CD14-positive monocyte (primary cell): ENCODE results near the gene GRB7. TPM values are rescaled to one million over a fixed set of nuclear protein-coding genes. Genes with fewer than 3 reads are reported as not detected.

Experiments
- DNase-seq, 3 donors: peaks; one replicate each; pipeline ENCODE4 v3.0.0-alpha.2; 2011 to 2022
- H2AFZ ChIP-seq: 2 replicates; pipeline ENCODE4 v1.6.0; 2012; ENCODE audit warnings: mild to moderate bottlenecking, low read depth, low read length, inconsistent platforms; ENCODE audit not compliant: insufficient read depth, poor library complexity, severe bottlenecking
- H3K27ac ChIP-seq, 2 donors: 1 replicate in 1 of 2; 2 replicates in 1 of 2; pipeline ENCODE4 v1.5.1; 2012 to 2013; ENCODE audit warnings: low read length in 2 of 2, control low read depth in 1 of 2, inconsistent platforms in 1 of 2, low read depth in 1 of 2, mild to moderate bottlenecking in 1 of 2
- H3K27me3 ChIP-seq, 2 donors: one replicate each; pipeline versions ENCODE4 v1.6.0 to v1.6.1; 2011 to 2013; ENCODE audit warnings: low read length in 2 of 2; ENCODE audit not compliant: control insufficient read depth in 2 of 2, insufficient read depth in 2 of 2
- H3K36me3 ChIP-seq, 2 donors: replicated peaks in 1 of 2; 1 replicate in 1 of 2; 2 replicates in 1 of 2; pipeline versions ENCODE4 v1.5.1 to v1.6.1; 2012 to 2013; ENCODE audit warnings: low read length in 2 of 2, control low read depth in 1 of 2, inconsistent platforms in 1 of 2, mild to moderate bottlenecking in 1 of 2; ENCODE audit not compliant: insufficient read depth in 2 of 2, control insufficient read depth in 1 of 2
- H3K4me1 ChIP-seq, 2 donors: 1 replicate in 1 of 2; 2 replicates in 1 of 2; pipeline versions ENCODE4 v1.5.1 to v1.6.1; 2012 to 2013; ENCODE audit warnings: low read length in 2 of 2, control low read depth in 1 of 2, inconsistent platforms in 1 of 2, mild to moderate bottlenecking in 1 of 2, moderate library complexity in 1 of 2; ENCODE audit not compliant: insufficient read depth in 2 of 2, control insufficient read depth in 1 of 2
- H3K4me2 ChIP-seq: replicated peaks from 2 replicates; pipeline ENCODE3; 2012; ENCODE audit warnings: low read length, moderate library complexity, mild to moderate bottlenecking; ENCODE audit not compliant: poor library complexity, severe bottlenecking; ENCODE audit errors: extremely low read depth
- H3K4me3 ChIP-seq, 3 experiments: fragments of 200-600 bp in 1 of 3; sonication (generic) in 1 of 3; replicated peaks in 1 of 3; 1 replicate in 2 of 3; 2 replicates in 1 of 3; pipeline ENCODE4 v1.5.1; 2011 to 2013; ENCODE audit warnings: low read length in 3 of 3, mild to moderate bottlenecking in 3 of 3, control low read depth in 2 of 3, low read depth in 2 of 3, inconsistent platforms in 1 of 3, moderate library complexity in 1 of 3
- H3K79me2 ChIP-seq: 2 replicates; pipeline ENCODE4 v1.6.0; 2012; ENCODE audit warnings: mild to moderate bottlenecking, control low read depth, inconsistent platforms, low read length, moderate library complexity; ENCODE audit not compliant: insufficient read depth
- H3K9ac ChIP-seq: 2 replicates; pipeline ENCODE4 v1.6.0; 2017; ENCODE audit warnings: low read length, mild to moderate bottlenecking; ENCODE audit not compliant: insufficient read depth, poor library complexity, severe bottlenecking
- H3K9me3 ChIP-seq, 2 donors: replicated peaks in 1 of 2; 1 replicate in 1 of 2; 2 replicates in 1 of 2; pipeline versions ENCODE4 v1.5.1 to v1.6.1; 2012 to 2013; ENCODE audit warnings: low read length in 2 of 2, control low read depth in 1 of 2; ENCODE audit not compliant: control insufficient read depth in 1 of 2, insufficient read depth in 1 of 2
- H4K20me1 ChIP-seq: 2 replicates; pipeline ENCODE4 v1.6.0; 2012; ENCODE audit warnings: mild to moderate bottlenecking, low read length, control low read depth, moderate library complexity; ENCODE audit not compliant: insufficient read depth
- H3K27ac Mint-ChIP-seq, 7 donors: one replicate each; pipeline ENCODE4 v1.8.0; 2020; ENCODE audit warnings: mild to moderate bottlenecking in 7 of 7, mixed read lengths in 7 of 7, moderate library complexity in 6 of 7, inconsistent platforms in 2 of 7
- H3K27me3 Mint-ChIP-seq, 3 donors: one replicate each; pipeline ENCODE4 v1.8.0; 2021 to 2022; ENCODE audit warnings: low read depth in 3 of 3, mild to moderate bottlenecking in 3 of 3, mixed read lengths in 3 of 3, moderate library complexity in 3 of 3, inconsistent platforms in 1 of 3
- H3K36me3 Mint-ChIP-seq, 2 donors: one replicate each; pipeline ENCODE4 v1.8.0; 2020; ENCODE audit warnings: mixed read lengths in 2 of 2, inconsistent platforms in 1 of 2, mild to moderate bottlenecking in 1 of 2
- H3K4me1 Mint-ChIP-seq: one replicate; pipeline ENCODE4 v1.8.0; 2020; ENCODE audit warnings: mild to moderate bottlenecking, mixed read lengths
- H3K4me3 Mint-ChIP-seq, 2 donors: one replicate each; pipeline ENCODE4 v1.8.0; 2020; ENCODE audit warnings: mild to moderate bottlenecking in 2 of 2, mixed read lengths in 2 of 2, moderate library complexity in 1 of 2
- H3K9me3 Mint-ChIP-seq, 7 donors: one replicate each; pipeline ENCODE4 v1.8.0; 2020 to 2022; ENCODE audit warnings: mixed read lengths in 7 of 7, mild to moderate bottlenecking in 6 of 7, moderate library complexity in 6 of 7, inconsistent platforms in 2 of 7
- WGBS: methylation state at CpG from one replicate; pipeline ENCODE4 v1.1.5; 2013; ENCODE audit warnings: missing lambda C conversion rate; ENCODE audit not compliant: insufficient coverage; 5-methylcytosine and 5-hydroxymethylcytosine counted together
- intact Hi-C, 2 donors: fragments of 100-400 bp; cut with micrococcal nuclease; formaldehyde crosslinking; loops; one replicate each; pipeline versions ENCODE4 v1.15.0 to v1.15.1; 2023
- polyA plus RNA-seq, 3 donors: library from polyadenylated mRNA; depleted of rRNA in 1 of 3; unstranded in 2 of 3; stranded (reverse) in 1 of 3; fragments of 300-500 nt in 2 of 3; fragments of >200 nt in 1 of 3; fragmentation: Illumina TruSeq in 2 of 3; gene quantifications; 1 replicate in 2 of 3; 2 replicates in 1 of 3; pipeline ENCODE4 v1.2.3, GENCODE V29; 2012 to 2021
- TF ChIP-seq, protein P1 (sequence below): fragments of 200-600 bp; IDR thresholded peaks from one replicate; pipeline ENCODE4 v1.8.0; 2022; ENCODE audit warnings: antibody characterized with exemption, mild to moderate bottlenecking

The GRB7 gene
- polyA plus RNA-seq, 3 donors, result not detected

DNA sequence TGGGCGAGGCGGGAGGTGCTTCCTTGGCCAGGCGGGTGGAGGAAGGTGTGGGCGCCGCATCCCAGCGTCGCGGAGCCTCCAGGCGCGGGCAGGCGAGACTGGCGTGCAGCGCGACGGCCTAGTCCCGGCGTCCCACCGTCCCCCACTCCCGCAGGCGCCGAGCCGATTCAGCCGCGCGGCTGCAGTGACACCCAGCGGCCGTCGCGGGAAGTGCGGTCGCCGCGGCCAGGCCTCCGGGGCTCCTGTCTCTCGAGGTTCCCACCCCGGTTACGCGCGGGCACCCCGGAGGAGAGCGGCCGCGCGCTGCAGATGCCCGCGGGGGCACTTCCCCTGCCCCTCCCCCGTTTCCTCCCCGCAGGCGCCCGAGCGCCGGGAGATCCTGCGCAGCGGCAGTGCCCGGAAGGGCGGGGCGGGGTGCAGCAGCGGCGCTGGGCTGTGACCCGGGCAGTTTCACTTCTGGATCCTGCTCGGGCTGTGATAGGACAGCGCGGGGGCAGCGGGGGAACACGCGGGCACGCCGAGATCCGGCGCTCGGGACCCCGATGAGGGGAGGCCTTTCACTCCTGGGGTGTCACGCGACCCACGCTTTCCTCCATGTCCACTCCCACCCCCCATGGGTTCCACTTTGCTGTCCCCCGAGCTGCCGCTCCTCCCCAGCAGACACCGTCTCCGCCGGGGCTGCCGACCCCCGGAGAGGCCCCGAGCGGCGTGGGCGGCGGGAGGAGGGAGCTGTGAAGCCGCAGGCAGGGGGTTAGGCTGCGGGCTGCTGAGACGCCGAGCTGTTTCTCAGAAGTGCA is 16.6 kb downstream of the GRB7 start:
- TF ChIP-seq, protein P1, sequence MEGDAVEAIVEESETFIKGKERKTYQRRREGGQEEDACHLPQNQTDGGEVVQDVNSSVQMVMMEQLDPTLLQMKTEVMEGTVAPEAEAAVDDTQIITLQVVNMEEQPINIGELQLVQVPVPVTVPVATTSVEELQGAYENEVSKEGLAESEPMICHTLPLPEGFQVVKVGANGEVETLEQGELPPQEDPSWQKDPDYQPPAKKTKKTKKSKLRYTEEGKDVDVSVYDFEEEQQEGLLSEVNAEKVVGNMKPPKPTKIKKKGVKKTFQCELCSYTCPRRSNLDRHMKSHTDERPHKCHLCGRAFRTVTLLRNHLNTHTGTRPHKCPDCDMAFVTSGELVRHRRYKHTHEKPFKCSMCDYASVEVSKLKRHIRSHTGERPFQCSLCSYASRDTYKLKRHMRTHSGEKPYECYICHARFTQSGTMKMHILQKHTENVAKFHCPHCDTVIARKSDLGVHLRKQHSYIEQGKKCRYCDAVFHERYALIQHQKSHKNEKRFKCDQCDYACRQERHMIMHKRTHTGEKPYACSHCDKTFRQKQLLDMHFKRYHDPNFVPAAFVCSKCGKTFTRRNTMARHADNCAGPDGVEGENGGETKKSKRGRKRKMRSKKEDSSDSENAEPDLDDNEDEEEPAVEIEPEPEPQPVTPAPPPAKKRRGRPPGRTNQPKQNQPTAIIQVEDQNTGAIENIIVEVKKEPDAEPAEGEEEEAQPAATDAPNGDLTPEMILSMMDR, result peak; percentile 98
- peak overlapping the region; percentile 72 to 87 (median 85) for H3K27ac Mint-ChIP-seq
- H3K27me3 Mint-ChIP-seq, result peaks cover 10 to 25% (median 15%) of the 10 kb centered on the region in 3 donors
- H3K27ac ChIP-seq, result peak overlapping the region; percentile 83 to 97
- under 1% methylated on average over 85 of the region's 91 CpGs for WGBS
- no peaks in the 10 kb centered on the region for H3K36me3 Mint-ChIP-seq
- peaks cover 0 to 2% (median 0%) of the 10 kb centered on the region in 7 donors for H3K9me3 Mint-ChIP-seq
- H3K4me3 ChIP-seq, result peak overlapping the region; percentile 47 to 72 (median 59)
- no peaks in the 10 kb centered on the region for H3K9me3 ChIP-seq
- H3K4me3 Mint-ChIP-seq, result peak overlapping the region; percentile 67 to 84
- H3K9ac ChIP-seq, result peak overlapping the region; percentile 92
- DNase-seq, result peak; percentile 96 to 98 (median 98)
- peak overlapping the region; percentile 95 for H2AFZ ChIP-seq
- H3K27me3 ChIP-seq, result no peaks in the 10 kb centered on the region
- H3K4me2 ChIP-seq, result peak overlapping the region; percentile 85
- H4K20me1 ChIP-seq, result no peaks in the 10 kb centered on the region
- intact Hi-C loops, result loop anchor here (2.0 to 10.0 kb wide), 6 partner anchors 117 to 227 kb away; partner anchors contain the start of gene STARD3 (in 1 of the 2)
- H3K79me2 ChIP-seq, result no peaks in the 10 kb centered on the region
- peaks cover 38 to 41% of the 10 kb centered on the region in 2 donors for H3K4me1 ChIP-seq
- peaks cover 41% of the 10 kb centered on the region for H3K4me1 Mint-ChIP-seq
- H3K36me3 ChIP-seq, result no peaks in the 10 kb centered on the region

DNA sequence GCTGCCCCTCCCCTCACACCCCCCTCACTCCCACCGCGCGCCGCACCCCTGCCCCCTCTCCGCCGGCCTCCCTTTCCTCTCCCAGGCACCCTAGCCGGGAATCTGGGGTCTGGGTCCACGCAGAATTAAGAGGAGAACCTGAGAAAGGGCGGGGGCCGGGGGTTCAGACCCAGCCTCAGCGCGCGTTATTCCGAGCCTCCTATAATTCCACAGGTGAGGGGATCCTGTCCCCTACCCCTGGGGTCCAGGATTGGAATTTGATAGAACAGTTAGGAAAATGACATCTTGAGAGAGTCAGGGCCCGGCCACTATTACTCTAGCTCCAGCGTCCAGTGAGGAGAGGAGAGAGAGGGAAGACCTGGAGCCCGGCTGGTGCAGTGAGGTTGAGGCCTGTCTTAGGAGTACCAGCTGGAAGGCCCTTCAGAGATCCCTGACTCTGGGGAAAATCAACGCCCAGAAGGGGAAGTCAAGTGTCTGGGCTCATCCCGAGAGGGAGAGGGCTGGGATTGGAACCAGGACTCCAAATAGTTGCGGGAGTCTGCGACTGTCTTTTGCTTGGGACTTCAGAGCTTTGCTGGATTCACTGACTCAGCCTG is 17.3 kb downstream of the GRB7 start:
- no peaks in the 10 kb centered on the region for H3K27me3 ChIP-seq
- peak overlapping the region; percentile 85 for H3K4me2 ChIP-seq
- no peaks in the 10 kb centered on the region for H4K20me1 ChIP-seq
- TF ChIP-seq, protein P1, result no peak
- peak overlapping the region; percentile 43 to 90 (median 85) for H3K27ac Mint-ChIP-seq
- H3K4me1 ChIP-seq, result peaks cover 38 to 41% of the 10 kb centered on the region in 2 donors
- H2AFZ ChIP-seq, result peak overlapping the region; percentile 91
- peak overlapping the region; percentile 83 to 97 for H3K27ac ChIP-seq
- H3K9ac ChIP-seq, result peak overlapping the region; percentile 92
- H3K79me2 ChIP-seq, result no peaks in the 10 kb centered on the region
- no peaks in the 10 kb centered on the region for H3K9me3 ChIP-seq
- peak in 1 of 3 donors; percentile 24 for DNase-seq
- no peaks in the 10 kb centered on the region for H3K36me3 Mint-ChIP-seq
- peak overlapping the region; percentile 41 to 67 for H3K4me3 Mint-ChIP-seq
- H3K36me3 ChIP-seq, result no peaks in the 10 kb centered on the region
- H3K9me3 Mint-ChIP-seq, result peaks cover 0 to 5% (median 0%) of the 10 kb centered on the region in 7 donors
- H3K4me1 Mint-ChIP-seq, result peaks cover 43% of the 10 kb centered on the region
- peaks cover 10 to 25% (median 15%) of the 10 kb centered on the region in 3 donors for H3K27me3 Mint-ChIP-seq
- H3K4me3 ChIP-seq, result peak overlapping the region; percentile 47 to 64 (median 59)
- 21% methylated on average over 10 of the region's 21 CpGs for WGBS
- intact Hi-C loops, result loop anchor here (2.0 to 10.0 kb wide), 6 partner anchors 118 to 228 kb away; partner anchors contain the start of gene STARD3 (in 1 of the 2)
